HG03103 (cell line): ENCODE results near the gene DIP2C.
"Not testable (repeated sequence)": the region's sequence is repeated elsewhere in the genome, so short reads cannot be mapped to it uniquely, and the experiment has no call there.

ENCODE experiments used
- ATAC-seq: cut with Tn5 transposase; IDR thresholded peaks from one replicate; pipeline ENCODE4 v1.9.1; 2021; ENCODE audit warnings: low read depth; ENCODE audit not compliant: unreplicated experiment

Gene DIP2C

DNA sequence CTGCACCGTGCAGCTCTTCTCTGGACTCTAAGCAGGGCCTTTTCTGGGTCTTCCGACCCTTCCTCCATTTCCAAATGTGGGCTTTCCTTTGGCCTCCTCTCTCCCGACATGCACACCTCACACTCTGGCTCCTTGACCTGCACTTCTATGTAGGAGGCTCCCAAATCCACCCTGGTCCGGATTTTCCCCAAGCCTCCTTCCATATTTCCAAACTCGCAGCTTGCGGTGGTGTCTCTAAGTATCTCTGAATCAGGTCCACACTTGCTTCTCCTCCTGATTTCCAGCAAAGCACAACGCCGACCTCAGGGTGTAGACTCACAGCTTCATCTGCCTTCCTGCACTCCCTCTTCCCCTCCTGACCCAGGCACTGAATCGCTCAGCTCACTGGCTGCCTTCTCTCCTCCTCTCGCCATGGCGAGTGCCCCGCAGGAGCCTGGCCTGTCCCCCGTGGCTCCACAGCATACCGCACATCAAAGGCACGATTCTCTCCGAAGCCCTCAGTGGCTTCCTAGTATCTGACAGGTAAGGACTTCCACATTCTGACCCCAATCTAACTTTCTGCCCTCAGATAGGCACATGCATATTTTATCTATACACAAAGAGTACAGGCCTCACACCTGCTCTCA lies 27.8 kb downstream of the DIP2C start:
- no peak for ATAC-seq

GRCh38 chr10:660970-661596 lies 28.4 kb downstream of the DIP2C start:
- no peak for ATAC-seq

- no peak for ATAC-seq
These were observed 29.0 kb downstream of the DIP2C start for GRCh38 chr10:660413-660969.

GRCh38 chr10:659688-660141 lies 29.8 kb downstream of the DIP2C start:
- no peak for ATAC-seq

- not testable (repeated sequence) for ATAC-seq
These were observed 31.6 kb downstream of the DIP2C start for GRCh38 chr10:657816-658350.

GRCh38 chr10:656883-657282 lies 32.6 kb downstream of the DIP2C start:
- ATAC-seq, result no peak

GRCh38 chr10:655184-655583 lies 34.3 kb downstream of the DIP2C start:
- ATAC-seq, result no peak

DNA sequence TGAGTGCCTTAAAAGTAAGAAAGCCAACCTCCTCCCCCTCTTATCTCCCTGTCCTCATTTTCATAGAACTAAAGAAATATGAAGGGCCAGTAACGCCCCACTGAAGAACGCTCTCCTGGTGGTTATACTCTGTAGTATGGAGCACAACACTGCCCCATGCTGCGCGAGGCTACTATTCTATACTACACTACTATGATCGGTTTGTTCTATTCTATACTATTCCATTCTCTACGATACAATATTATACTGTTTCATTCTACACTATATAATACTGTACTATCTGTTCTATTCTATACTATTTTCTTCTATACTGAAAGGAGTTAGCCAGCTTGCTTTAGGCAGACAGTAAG lies 34.8 kb downstream of the DIP2C start:
- ATAC-seq, result no peak

DNA sequence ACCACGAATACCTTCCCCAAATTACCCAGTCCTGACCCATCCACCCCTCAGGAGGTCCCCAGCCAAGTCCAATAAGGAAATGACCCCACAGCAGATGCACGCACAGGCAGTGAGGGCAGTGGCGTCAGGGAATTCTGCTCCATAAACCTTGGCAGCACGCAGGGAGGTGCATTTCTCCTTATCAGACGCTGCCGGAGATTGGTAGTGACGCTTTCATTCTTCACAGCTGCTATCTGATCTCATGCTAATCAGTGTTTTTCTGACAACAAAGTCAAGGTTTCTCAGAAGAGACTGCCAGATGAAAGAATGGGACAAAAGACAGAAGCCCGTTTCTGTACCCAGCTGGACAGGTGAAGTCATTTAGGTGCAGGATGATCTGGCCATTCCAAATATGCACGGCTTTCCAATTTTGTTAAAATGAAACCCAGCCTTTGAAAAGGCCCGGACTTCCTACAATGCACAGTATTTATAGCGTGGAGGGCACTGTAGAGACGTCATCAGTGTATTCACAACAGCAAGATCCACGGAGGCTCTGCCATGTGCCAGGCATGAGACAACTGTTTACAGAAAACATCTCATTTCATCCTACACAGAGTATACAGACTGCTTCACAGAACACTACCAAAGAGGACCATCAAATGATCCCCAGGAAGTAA lies 35.3 kb downstream of the DIP2C start:
- no peak for ATAC-seq

DNA sequence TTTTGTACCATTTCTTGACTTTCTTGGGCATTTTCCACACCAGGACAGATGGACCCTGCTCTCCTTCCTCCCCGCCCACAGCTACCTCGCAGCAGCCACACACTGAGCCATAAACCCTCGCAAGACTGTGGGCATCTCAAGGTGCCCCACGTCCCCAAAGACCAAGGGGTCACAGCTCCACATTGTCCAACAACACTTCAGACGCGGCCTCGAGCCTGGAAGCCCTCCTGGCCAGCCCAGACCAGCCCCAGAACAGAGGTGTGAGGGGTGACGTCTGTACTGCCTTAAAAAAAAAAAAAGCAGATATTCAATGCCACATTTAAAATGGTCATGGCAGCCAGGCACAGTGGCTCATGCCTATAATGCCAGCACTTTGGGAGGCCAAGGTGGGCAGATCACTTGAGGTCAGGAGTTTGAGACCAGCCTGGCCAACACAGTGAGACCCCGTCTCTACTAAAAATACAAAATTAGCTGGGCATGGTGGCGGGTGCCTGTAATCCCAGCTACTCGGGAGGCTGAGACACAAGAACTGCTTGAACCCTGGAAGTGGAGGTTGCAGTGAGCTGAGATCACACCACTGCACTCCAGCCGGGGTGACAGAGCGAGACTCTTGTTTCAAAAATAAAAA lies 36.5 kb downstream of the DIP2C start:
- ATAC-seq, result not testable (repeated sequence)

DNA sequence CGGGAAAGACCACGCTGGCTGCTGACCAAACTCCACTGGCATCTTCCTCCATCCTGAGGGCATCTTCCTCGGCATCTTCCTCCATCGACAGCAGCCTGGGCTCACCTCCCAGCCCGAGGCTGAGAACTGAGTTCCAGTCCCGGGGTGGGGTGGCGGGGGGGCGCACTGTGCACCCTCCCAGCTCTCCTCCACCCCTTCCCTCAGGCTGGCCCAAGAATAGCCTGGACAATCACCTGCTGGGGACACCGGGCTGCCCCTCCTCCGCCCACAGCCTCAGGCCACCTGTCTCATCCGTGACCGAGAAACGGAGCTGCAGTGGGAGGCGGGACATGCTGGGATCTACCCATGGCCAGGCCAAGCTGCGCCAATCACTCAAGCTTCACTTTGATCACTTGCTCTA lies 37.2 kb downstream of the DIP2C start:
- ATAC-seq, result no peak

DNA sequence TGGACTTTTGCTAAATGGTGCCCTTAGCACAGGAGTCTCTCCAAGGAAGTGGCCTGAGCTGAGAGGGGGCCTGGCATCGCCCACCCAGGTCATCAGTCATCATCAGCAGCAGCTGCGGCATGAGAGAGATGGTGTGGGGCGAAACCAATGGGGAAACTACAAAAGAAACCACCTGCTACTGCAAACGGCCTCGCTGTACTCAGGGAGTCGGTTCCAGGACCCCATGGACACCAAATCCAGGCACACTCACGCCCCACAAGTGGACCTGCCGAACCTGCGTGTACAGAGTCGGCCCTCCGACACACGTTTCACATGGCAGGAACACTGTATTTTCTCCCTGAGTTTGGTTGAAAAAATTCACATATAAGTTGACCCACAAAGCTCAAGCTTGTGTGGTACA lies 37.8 kb downstream of the DIP2C start:
- no peak for ATAC-seq

- no peak for ATAC-seq
These were observed 38.4 kb downstream of the DIP2C start for GRCh38 chr10:650886-651615.

GRCh38 chr10:650441-650851 lies 39.0 kb downstream of the DIP2C start:
- ATAC-seq, result no peak

DNA sequence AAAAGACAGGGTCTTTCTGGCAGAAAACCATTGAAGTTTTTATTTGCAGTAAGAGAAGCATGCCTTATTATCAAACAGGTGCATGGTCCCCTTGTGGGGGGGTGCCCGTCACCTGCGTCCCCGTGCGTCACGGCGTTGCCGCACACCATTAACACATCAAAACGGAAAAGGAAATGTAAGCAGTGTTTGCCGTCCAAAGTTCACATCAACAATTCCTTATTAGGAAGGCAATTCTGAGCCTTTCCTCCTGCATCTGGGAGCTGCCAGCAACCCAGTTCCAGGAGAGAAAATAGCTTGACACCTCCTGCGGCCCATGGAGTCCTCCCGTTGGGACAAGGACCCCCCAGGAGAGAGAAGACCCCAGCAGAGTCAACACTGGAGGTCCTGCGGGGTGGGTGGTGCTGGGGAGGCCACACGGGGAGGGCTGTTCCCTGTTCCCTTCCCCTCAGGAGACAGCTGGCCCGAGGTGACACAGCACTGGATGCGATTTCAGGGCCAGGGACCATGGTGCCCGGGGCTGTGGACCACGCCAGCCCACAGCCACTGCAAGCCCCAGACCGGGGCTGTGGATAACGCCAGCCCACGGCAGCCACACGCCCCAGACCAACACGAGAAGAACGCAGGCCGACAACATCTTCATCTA lies 39.5 kb downstream of the DIP2C start:
- no peak for ATAC-seq

GRCh38 chr10:649445-649797 lies 40.0 kb downstream of the DIP2C start:
- ATAC-seq, result no peak

DNA sequence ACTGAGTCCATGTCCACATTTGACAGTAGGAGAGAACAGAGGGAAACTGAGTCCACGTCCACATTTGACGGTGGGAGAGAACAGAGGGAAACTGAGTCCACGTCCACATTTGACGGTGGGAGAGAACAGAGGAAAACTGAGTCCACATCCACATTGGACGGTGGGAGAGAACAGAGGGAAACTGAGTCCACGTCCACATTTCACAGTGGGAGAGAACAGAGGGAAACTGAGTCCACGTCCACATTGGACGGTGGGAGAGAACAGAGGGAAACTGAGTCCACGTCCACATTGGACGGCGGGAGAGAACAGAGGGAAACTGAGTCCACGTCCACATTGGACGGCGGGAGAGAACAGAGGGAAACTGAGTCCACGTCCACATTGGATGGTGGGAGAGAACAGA lies 42.4 kb downstream of the DIP2C start:
- not testable (repeated sequence) for ATAC-seq

DNA sequence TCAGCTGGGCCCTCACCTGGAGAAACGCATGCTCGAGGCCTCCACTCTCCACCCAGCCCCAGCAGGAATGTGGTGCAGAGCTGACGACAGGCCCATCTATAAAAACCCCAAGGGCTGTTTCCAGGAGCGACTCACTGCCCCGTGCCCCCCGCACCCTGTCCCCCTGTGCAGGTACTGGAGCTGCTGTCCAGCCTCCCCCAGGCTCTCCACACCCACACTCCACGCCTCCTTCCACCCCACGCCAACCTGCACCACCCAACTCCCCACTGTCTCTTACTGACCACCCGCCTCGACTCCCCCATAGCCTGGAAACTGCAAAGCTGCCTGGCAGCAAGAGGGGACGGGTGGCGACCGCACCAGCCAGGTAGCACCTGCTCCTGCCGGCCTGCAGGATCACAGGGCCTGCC lies 43.3 kb downstream of the DIP2C start:
- ATAC-seq, result no peak

DNA sequence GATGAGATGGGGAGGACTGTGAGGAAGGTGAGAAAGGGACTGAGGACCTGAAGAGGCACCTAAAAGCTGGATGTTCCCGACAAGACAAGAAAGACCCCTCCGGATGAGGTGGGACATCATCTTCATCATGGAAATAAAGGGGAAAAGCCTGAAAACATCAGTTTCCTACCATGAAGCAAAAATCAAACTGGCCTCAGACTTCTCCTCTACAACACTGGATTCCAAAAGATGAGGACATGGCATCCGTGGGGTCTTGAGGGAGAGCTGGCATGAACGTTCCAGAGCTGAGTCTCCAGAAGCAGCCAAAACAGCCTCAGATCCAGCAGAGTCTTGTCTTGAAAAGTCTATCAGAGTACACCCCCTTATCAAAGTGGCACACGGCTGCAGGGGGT lies 44.5 kb downstream of the DIP2C start:
- no peak for ATAC-seq
